ENCODE data around the gene JAKMIP3.

The JAKMIP3 gene

DNA sequence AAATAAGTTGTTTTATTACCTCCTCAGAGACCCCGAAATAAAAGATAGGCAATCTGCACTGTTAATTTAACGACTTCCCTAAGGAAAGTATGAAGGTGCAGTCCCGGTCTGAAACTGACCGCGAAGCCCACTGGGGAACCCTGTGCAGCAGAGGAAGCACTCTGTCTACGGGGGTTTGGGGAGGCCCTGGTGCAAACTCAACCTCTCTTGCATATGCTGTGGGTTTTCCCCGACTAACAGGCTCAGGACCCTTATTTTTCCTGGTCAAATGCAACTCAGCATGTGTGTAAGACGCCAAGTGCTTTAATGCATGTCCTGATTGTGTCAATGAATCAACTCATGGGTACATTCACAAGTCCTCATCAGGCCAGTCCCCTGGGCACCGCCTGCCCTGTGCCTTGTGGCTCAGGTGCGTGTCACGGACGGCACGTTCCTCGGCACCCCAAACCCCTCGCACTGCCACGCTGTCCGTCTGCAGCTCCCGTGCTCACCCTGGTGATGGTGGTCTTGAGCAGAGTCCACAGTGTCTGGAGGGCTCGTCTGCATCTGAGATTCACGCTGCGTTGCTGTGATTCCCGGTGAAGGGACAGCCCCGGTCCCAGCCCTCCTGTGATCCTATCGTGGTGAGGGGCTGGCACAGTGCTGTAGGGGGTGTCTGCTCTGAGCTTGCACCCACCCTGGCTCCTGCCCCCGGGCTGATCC, 33.8 kb downstream of the JAKMIP3 start:
- H3K9me3 ChIP-seq (ENCODE audit: control insufficient read depth, insufficient read depth, low read length): no peaks in the 10 kb centered on the region; the same call in 1 of the 2 replicates
- H3K9ac ChIP-seq (ENCODE audit: low read depth, low read length): no peak overlapping the region
- no peaks in the 10 kb centered on the region for H3K27me3 ChIP-seq (ENCODE audit: control insufficient read depth, insufficient read depth, low read length)
- no peak overlapping the region for H3K27ac ChIP-seq (ENCODE audit: low read depth, low read length)
- no peaks in the 10 kb centered on the region for H3K36me3 ChIP-seq (ENCODE audit: control insufficient read depth, insufficient read depth, low read length)
- H3K4me3 ChIP-seq (ENCODE audit: low read depth, low read length): no peak overlapping the region
- H3K4me1 ChIP-seq (ENCODE audit: control insufficient read depth, insufficient read depth, low read length): no peaks in the 10 kb centered on the region

- Histone ChIP-seq H3K27ac (ENCODE audit: low read depth, low read length) (no peak overlapping the region), H3K9me3 (ENCODE audit: control insufficient read depth, insufficient read depth, low read length) (no peaks in the 10 kb centered on the region), H3K4me1 (ENCODE audit: control insufficient read depth, insufficient read depth, low read length) (no peaks in the 10 kb centered on the region), H3K36me3 (ENCODE audit: control insufficient read depth, insufficient read depth, low read length) (no peaks in the 10 kb centered on the region), H3K4me3 (ENCODE audit: low read depth, low read length) (no peak overlapping the region), H3K27me3 (ENCODE audit: control insufficient read depth, insufficient read depth, low read length) (no peaks in the 10 kb centered on the region), H3K9ac (ENCODE audit: low read depth, low read length) (no peak overlapping the region)
Measured at GRCh38 chr10:132100091-132100481, 34.3 kb downstream of the JAKMIP3 start.

DNA sequence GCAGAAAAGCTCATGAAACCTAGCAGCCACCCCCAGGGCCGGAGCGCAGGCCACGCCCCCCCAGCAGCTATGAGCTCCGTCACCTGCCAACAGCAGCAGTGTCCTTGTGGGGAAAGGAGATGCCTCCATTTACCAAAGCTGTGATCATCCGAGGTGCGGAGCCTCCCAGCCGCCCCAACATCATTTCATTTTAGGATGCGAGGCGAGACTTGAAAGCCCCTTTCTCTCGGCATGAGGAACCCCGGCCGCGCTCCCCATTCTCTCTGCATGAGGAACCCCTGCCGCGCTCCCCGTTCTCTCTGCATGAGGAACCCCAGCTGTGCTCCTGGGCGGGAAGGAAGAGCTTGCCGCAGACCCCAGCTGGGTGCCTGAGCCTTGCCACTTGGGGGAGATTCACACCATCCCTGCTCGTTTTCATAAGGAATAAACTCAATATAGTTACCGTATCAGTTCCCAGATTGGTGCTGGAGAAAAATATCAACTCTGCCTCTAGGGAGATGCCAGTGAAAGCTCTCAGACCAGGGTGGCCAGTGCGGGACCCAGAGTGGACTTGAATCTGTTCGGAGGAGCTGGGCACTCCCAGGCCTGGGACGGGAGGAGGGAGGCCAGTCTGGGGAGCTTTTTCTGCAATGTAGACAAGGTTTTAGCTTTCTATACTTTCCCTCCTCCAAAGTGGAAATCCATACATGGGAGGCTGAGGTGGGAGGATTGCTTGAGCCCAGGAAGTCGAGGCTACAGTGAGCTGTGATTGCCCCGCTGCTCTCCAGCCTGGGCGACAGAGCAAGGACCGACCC, 35.0 kb downstream of the JAKMIP3 start:
- H3K9ac ChIP-seq (ENCODE audit: low read depth, low read length): no peak overlapping the region

DNA sequence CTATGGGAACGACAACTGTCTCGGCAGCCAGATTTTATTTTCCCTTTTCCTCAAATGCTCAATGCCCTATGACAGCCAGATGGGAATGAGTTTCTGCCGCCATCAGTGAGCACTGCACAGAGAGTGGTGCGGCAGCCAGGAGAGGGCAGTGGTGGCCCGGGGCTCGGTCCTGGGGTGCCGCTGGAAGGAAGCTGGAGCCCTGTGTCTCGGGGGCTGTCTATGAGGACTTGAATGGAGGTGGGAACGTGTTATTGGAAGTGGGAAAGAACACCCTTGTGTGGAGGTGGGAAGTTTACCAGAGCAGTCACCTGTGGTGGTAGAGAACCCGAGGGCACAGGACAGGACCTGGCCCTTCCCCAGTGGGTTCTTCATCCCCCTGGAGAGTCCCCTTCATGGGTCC, 35.8 kb downstream of the JAKMIP3 start:
- Histone ChIP-seq H3K27ac (ENCODE audit: low read depth, low read length) (no peak overlapping the region), H3K4me3 (ENCODE audit: low read depth, low read length) (no peak overlapping the region)

More for the DNA sequence above, 35.0 kb downstream of the JAKMIP3 start:
- no peaks in the 10 kb centered on the region for H3K27me3 ChIP-seq (ENCODE audit: control insufficient read depth, insufficient read depth, low read length)
- H3K9me3 ChIP-seq (ENCODE audit: control insufficient read depth, insufficient read depth, low read length): no peaks in the 10 kb centered on the region
- no peak overlapping the region for H3K27ac ChIP-seq (ENCODE audit: low read depth, low read length)
- H3K36me3 ChIP-seq (ENCODE audit: control insufficient read depth, insufficient read depth, low read length): no peaks in the 10 kb centered on the region
- H3K4me1 ChIP-seq (ENCODE audit: control insufficient read depth, insufficient read depth, low read length): no peaks in the 10 kb centered on the region
- H3K4me3 ChIP-seq (ENCODE audit: low read depth, low read length): no peak overlapping the region

DNA sequence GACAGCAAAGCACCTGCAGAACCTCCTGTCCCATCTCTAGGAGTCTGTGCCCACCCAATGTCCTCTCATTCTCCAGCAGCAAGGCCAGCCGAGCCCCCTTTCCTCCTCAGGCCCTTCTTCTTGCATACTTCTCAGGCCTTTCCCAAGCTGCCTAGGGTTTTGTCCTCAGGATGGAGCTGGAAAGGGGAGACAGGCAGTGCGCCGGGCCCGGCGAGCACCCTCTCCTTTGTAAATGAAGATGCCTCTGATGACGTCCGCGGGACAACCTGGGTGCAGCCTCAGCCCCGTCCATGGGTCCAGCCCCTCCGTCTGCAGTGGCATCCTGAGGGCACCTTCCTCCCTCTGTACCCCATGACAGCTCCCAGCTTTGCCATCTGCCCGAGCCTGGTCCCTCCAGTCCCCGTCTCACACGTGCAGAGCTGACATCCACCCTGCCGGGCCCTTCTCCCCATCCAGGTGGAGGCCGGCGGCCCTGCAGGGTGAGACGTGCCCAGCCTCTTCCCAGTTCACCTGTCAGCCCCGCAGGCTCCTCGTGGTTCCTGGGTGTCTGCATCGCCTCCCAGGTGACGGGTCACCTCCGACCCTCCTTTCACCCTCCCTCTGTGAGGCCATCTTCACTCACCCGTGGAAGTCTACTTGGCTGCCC, 36.4 kb downstream of the JAKMIP3 start:
- H3K4me3 ChIP-seq (ENCODE audit: low read depth, low read length): no peak overlapping the region
- no peak overlapping the region for H3K9ac ChIP-seq (ENCODE audit: low read depth, low read length)
- H3K36me3 ChIP-seq (ENCODE audit: control insufficient read depth, insufficient read depth, low read length): no peaks in the 10 kb centered on the region
- H3K9me3 ChIP-seq (ENCODE audit: control insufficient read depth, insufficient read depth, low read length): no peaks in the 10 kb centered on the region
- no peak overlapping the region for H3K27ac ChIP-seq (ENCODE audit: low read depth, low read length)
- no peaks in the 10 kb centered on the region for H3K27me3 ChIP-seq (ENCODE audit: control insufficient read depth, insufficient read depth, low read length)
- H3K4me1 ChIP-seq (ENCODE audit: control insufficient read depth, insufficient read depth, low read length): no peaks in the 10 kb centered on the region

More for the DNA sequence above, 35.8 kb downstream of the JAKMIP3 start:
- Histone ChIP-seq H3K9me3 (ENCODE audit: control insufficient read depth, insufficient read depth, low read length) (no peaks in the 10 kb centered on the region), H3K4me1 (ENCODE audit: control insufficient read depth, insufficient read depth, low read length) (no peaks in the 10 kb centered on the region), H3K9ac (ENCODE audit: low read depth, low read length) (no peak overlapping the region), H3K36me3 (ENCODE audit: control insufficient read depth, insufficient read depth, low read length) (no peaks in the 10 kb centered on the region), H3K27me3 (ENCODE audit: control insufficient read depth, insufficient read depth, low read length) (no peaks in the 10 kb centered on the region)

DNA sequence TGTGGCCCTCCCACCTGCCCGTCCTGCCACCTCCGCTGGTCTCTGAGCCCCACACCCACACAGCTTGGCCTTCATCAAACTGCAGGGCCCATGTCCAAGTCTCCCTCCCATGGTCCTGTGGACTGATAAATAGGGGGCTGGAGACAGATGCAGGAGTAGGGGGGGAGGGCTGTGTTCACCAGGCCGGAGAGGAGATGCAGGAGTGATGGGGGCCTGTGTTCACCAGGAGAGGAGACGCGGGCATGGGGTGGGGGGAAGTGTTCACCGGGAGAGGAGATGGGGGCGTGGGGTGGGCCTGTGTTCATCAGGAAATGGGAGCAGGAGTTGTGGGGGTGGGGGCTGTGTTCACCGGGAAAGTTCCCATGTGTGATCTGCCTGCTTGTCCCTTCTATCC, 37.0 kb downstream of the JAKMIP3 start:
- no peak overlapping the region for H3K4me3 ChIP-seq (ENCODE audit: low read depth, low read length)
- H3K27me3 ChIP-seq (ENCODE audit: control insufficient read depth, insufficient read depth, low read length): no peaks in the 10 kb centered on the region
- H3K9ac ChIP-seq (ENCODE audit: low read depth, low read length): no peak overlapping the region
- no peaks in the 10 kb centered on the region for H3K9me3 ChIP-seq (ENCODE audit: control insufficient read depth, insufficient read depth, low read length)
- H3K4me1 ChIP-seq (ENCODE audit: control insufficient read depth, insufficient read depth, low read length): no peaks in the 10 kb centered on the region
- no peaks in the 10 kb centered on the region for H3K36me3 ChIP-seq (ENCODE audit: control insufficient read depth, insufficient read depth, low read length)
- H3K27ac ChIP-seq (ENCODE audit: low read depth, low read length): no peak overlapping the region

- Histone ChIP-seq H3K9me3 (ENCODE audit: control insufficient read depth, insufficient read depth, low read length) (no peaks in the 10 kb centered on the region), H3K4me3 (ENCODE audit: low read depth, low read length) (no peak overlapping the region), H3K27ac (ENCODE audit: low read depth, low read length) (no peak overlapping the region), H3K9ac (ENCODE audit: low read depth, low read length) (no peak overlapping the region), H3K4me1 (ENCODE audit: control insufficient read depth, insufficient read depth, low read length) (no peaks in the 10 kb centered on the region), H3K36me3 (ENCODE audit: control insufficient read depth, insufficient read depth, low read length) (no peaks in the 10 kb centered on the region), H3K27me3 (ENCODE audit: control insufficient read depth, insufficient read depth, low read length) (no peaks in the 10 kb centered on the region)
Measured at GRCh38 chr10:132103116-132103910, 37.6 kb downstream of the JAKMIP3 start.

DNA sequence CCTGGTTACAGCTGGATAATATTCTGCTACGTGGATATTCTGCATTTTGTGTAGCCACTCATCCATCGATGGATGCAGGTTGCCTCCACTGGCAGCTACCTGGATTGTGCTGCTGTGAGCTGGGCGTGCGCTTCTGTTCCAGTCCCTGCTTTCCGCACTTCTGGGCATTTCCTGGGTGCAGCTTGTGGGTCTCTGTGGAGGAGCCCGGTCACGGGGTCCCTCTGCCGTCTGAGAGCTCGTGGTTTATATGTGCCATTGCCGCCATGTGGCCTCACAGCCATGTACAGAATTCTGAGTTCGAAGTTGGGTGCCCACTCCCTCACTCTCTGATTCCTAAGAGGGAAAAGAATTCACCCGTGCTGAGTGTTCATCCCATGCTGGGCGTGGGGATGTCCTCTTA, 38.3 kb downstream of the JAKMIP3 start:
- Histone ChIP-seq H3K27ac (ENCODE audit: low read depth, low read length) (no peak overlapping the region), H3K4me3 (ENCODE audit: low read depth, low read length) (no peak overlapping the region), H3K27me3 (ENCODE audit: control insufficient read depth, insufficient read depth, low read length) (no peaks in the 10 kb centered on the region), H3K4me1 (ENCODE audit: control insufficient read depth, insufficient read depth, low read length) (no peaks in the 10 kb centered on the region), H3K9me3 (ENCODE audit: control insufficient read depth, insufficient read depth, low read length) (no peaks in the 10 kb centered on the region), H3K36me3 (ENCODE audit: control insufficient read depth, insufficient read depth, low read length) (no peaks in the 10 kb centered on the region), H3K9ac (ENCODE audit: low read depth, low read length) (no peak overlapping the region)

DNA sequence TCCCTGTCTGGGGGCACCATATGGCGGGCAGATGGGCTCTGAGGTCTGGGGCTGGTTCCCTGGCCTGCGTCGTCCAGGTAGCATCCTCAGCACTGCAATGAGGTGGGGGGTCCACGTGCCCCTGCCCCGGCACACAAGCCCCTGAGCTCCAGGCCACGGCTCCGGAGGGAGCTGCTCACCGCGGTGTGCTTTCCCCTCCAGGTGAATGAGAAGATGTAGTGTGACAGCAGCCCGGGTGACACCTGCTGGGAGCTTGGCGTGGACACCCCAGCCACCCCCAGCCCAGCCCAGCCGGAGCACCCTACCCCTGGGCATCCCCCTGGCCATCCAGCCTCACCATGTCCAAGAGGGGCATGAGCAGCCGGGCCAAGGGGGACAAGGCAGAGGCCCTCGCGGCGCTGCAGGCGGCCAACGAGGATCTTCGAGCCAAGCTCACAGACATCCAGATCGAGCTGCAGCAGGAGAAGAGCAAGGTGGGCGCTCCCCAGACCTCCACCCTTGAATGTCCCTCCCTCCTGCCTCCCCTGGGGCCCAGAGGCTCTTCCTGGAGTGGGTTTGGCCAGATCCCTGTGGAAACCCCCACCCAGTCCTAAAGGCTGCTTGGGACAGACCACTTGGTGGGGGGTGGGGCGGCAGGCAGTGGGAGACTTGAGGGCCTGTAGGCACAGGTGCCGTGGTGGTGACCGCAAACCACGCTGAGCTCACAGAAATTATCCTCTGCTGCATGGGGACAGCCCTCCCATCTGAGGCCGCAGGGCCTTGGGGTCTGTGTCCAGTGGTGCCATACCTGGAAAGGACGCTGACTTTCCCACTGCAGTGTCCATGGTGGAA, 38.9 kb downstream of the JAKMIP3 start:
- Histone ChIP-seq H3K9ac (ENCODE audit: low read depth, low read length) (no peak overlapping the region), H3K36me3 (ENCODE audit: control insufficient read depth, insufficient read depth, low read length) (no peaks in the 10 kb centered on the region), H3K4me1 (ENCODE audit: control insufficient read depth, insufficient read depth, low read length) (no peaks in the 10 kb centered on the region), H3K27me3 (ENCODE audit: control insufficient read depth, insufficient read depth, low read length) (no peaks in the 10 kb centered on the region), H3K4me3 (ENCODE audit: low read depth, low read length) (no peak overlapping the region), H3K27ac (ENCODE audit: low read depth, low read length) (no peak overlapping the region), H3K9me3 (ENCODE audit: control insufficient read depth, insufficient read depth, low read length) (no peaks in the 10 kb centered on the region)

DNA sequence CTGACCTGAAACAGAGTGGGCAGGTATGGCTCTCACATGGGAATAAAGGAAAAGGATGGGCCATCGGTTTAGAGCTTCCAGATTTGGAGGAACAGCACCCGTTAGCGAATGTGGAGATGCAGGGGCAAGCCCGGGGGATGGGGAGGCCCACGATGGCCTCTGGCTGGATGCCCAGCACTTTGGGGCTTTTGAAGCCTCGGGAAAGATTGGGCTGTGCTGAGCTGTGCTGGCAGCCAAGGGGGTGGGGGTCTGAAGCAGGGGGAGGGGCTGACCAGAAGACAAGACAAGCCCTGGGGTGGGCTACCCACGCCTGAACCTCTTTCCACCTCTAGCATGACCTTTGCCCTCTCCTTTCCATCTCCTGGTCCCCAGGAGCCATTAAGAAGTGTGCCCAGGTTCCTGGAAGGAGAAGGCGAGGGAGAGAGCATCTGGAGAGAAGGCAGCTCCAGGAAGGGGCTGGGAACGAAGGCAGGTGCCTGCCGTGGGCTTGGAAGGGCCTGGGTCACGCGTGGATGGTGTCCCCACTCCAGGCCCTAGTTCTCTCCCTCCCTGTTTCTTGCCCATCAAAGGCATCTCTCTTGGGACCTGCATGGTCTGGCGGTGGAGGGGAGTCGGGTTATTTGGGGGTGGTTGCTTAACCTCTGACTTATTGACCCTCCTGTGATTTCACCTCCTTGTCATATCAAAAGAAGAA, 39.7 kb downstream of the JAKMIP3 start:
- Histone ChIP-seq H3K36me3 (ENCODE audit: control insufficient read depth, insufficient read depth, low read length) (no peaks in the 10 kb centered on the region), H3K4me1 (ENCODE audit: control insufficient read depth, insufficient read depth, low read length) (no peaks in the 10 kb centered on the region), H3K27me3 (ENCODE audit: control insufficient read depth, insufficient read depth, low read length) (no peaks in the 10 kb centered on the region), H3K9me3 (ENCODE audit: control insufficient read depth, insufficient read depth, low read length) (no peaks in the 10 kb centered on the region), H3K27ac (ENCODE audit: low read depth, low read length) (no peak overlapping the region), H3K4me3 (ENCODE audit: low read depth, low read length) (no peak overlapping the region), H3K9ac (ENCODE audit: low read depth, low read length) (no peak overlapping the region)
